Activated CD8-positive, alpha-beta memory T cell treated with anti-CD3 and anti-CD28 coated beads for 48 hours (primary cell): ENCODE measurements around the gene ADGRA3.

Experiments
- DNase-seq, 3 experiments: peaks; one replicate each; pipeline ENCODE4 v3.0.0-alpha.2; 2020; ENCODE audit warnings: low read depth in 2 of 3, low spot score in 2 of 3

Gene ADGRA3

GRCh38 chr4:22510750-22511149 lies 5.1 kb downstream of the ADGRA3 start:
- DNase-seq: no peak

GRCh38 chr4:22508376-22508775 lies 7.5 kb downstream of the ADGRA3 start:
- no peak for DNase-seq

GRCh38 chr4:22504922-22505321 lies 10.9 kb downstream of the ADGRA3 start:
- DNase-seq: no peak

- DNase-seq: no peak
These were observed 11.4 kb downstream of the ADGRA3 start for GRCh38 chr4:22504447-22504846.

GRCh38 chr4:22502895-22503814 lies 12.7 kb downstream of the ADGRA3 start:
- DNase-seq: no peak

GRCh38 chr4:22501715-22502095 lies 14.2 kb downstream of the ADGRA3 start:
- DNase-seq: no peak

- DNase-seq: no peak
These were observed 14.8 kb downstream of the ADGRA3 start for GRCh38 chr4:22500831-22501714.

GRCh38 chr4:22500128-22500611 lies 15.7 kb downstream of the ADGRA3 start:
- DNase-seq: no peak

- DNase-seq: no peak
These were observed 17.0 kb downstream of the ADGRA3 start for GRCh38 chr4:22498866-22499265.

GRCh38 chr4:22496165-22496813 lies 19.6 kb downstream of the ADGRA3 start:
- no peak for DNase-seq

GRCh38 chr4:22493523-22493922 lies 22.3 kb downstream of the ADGRA3 start:
- no peak for DNase-seq

- no peak for DNase-seq
These were observed 22.9 kb downstream of the ADGRA3 start for GRCh38 chr4:22492987-22493386.

GRCh38 chr4:22491939-22492338 lies 23.9 kb downstream of the ADGRA3 start:
- no peak for DNase-seq

GRCh38 chr4:22490718-22491315 lies 25.0 kb downstream of the ADGRA3 start:
- no peak for DNase-seq

GRCh38 chr4:22488106-22488505 lies 27.8 kb downstream of the ADGRA3 start:
- DNase-seq: no peak

- DNase-seq: no peak
These were observed 28.5 kb downstream of the ADGRA3 start for GRCh38 chr4:22487328-22487727.

- DNase-seq: no peak
These were observed 29.6 kb downstream of the ADGRA3 start for GRCh38 chr4:22486276-22486675.

GRCh38 chr4:22485737-22486136 lies 30.1 kb downstream of the ADGRA3 start:
- DNase-seq: no peak

GRCh38 chr4:22483551-22483981 lies 32.3 kb downstream of the ADGRA3 start:
- no peak for DNase-seq

GRCh38 chr4:22482250-22483127 lies 33.4 kb downstream of the ADGRA3 start:
- no peak for DNase-seq
